Measurements from ENCODE around the gene GPBP1.

DNA sequence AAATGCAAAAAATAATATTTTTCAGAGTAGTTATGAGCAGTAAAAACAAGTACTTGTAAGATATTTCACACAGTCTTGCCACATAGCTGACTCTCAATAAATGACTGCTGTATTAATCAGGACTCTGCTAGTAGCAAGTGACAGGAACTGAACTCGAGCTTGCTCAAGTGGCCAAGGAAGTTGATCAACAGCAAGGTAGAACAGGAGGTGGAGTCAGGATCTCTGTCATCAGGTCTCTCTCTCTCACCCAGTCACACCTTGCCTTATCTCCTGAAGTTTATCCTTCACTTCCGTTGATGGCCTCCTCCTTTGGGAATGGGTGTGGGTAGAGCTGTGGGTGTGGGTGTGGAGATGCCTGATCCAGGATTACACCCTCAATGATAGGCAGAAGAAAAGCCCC is 107.0 kb downstream of the GPBP1 start:
- TF ChIP-seq, protein P1, sequence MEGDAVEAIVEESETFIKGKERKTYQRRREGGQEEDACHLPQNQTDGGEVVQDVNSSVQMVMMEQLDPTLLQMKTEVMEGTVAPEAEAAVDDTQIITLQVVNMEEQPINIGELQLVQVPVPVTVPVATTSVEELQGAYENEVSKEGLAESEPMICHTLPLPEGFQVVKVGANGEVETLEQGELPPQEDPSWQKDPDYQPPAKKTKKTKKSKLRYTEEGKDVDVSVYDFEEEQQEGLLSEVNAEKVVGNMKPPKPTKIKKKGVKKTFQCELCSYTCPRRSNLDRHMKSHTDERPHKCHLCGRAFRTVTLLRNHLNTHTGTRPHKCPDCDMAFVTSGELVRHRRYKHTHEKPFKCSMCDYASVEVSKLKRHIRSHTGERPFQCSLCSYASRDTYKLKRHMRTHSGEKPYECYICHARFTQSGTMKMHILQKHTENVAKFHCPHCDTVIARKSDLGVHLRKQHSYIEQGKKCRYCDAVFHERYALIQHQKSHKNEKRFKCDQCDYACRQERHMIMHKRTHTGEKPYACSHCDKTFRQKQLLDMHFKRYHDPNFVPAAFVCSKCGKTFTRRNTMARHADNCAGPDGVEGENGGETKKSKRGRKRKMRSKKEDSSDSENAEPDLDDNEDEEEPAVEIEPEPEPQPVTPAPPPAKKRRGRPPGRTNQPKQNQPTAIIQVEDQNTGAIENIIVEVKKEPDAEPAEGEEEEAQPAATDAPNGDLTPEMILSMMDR (IDR thresholded peaks at IDR 0.05): no peak
- TF ChIP-seq POLR2A (IDR thresholded peaks at IDR 0.05): no peak

Measured in adrenal gland (tissue), 5 donors.